PFSK-1 (cell line): Measurements from ENCODE around the gene OR2T5.

Experiments used
- FOXP2 ChIP-seq: optimal IDR thresholded peaks from 2 replicates; pipeline ENCODE3; 2011; ENCODE audit warnings: borderline replicate concordance, control low read depth, inconsistent platforms; ENCODE audit not compliant: insufficient read depth; ENCODE audit errors: extremely low read length, extremely low read depth
- TF ChIP-seq, protein P1 (sequence below), 2 experiments: IDR thresholded peaks; 2 replicates each; pipeline versions ENCODE4 v1.6.1 to v1.8.0; 2011 to 2012; ENCODE audit warnings: low read depth in 2 of 2, low read length in 2 of 2, control low read depth in 1 of 2, inconsistent platforms in 1 of 2, mild to moderate bottlenecking in 1 of 2, moderate library complexity in 1 of 2; ENCODE audit not compliant: insufficient read depth in 1 of 2

Gene OR2T5

GRCh38 chr1:248521856-248522255 is 33.5 kb downstream of the OR2T5 start:
- TF ChIP-seq, protein P1, sequence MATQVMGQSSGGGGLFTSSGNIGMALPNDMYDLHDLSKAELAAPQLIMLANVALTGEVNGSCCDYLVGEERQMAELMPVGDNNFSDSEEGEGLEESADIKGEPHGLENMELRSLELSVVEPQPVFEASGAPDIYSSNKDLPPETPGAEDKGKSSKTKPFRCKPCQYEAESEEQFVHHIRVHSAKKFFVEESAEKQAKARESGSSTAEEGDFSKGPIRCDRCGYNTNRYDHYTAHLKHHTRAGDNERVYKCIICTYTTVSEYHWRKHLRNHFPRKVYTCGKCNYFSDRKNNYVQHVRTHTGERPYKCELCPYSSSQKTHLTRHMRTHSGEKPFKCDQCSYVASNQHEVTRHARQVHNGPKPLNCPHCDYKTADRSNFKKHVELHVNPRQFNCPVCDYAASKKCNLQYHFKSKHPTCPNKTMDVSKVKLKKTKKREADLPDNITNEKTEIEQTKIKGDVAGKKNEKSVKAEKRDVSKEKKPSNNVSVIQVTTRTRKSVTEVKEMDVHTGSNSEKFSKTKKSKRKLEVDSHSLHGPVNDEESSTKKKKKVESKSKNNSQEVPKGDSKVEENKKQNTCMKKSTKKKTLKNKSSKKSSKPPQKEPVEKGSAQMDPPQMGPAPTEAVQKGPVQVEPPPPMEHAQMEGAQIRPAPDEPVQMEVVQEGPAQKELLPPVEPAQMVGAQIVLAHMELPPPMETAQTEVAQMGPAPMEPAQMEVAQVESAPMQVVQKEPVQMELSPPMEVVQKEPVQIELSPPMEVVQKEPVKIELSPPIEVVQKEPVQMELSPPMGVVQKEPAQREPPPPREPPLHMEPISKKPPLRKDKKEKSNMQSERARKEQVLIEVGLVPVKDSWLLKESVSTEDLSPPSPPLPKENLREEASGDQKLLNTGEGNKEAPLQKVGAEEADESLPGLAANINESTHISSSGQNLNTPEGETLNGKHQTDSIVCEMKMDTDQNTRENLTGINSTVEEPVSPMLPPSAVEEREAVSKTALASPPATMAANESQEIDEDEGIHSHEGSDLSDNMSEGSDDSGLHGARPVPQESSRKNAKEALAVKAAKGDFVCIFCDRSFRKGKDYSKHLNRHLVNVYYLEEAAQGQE (IDR thresholded peaks at IDR 0.05; ENCODE audit: insufficient read depth in 1 of 2, low read depth in 2 of 2, low read length in 2 of 2), result no peak
- TF ChIP-seq FOXP2, result no peak
